ENCODE data around the gene RNF128. TPM values are rescaled to one million over a fixed set of nuclear protein-coding genes. Genes with fewer than 3 reads are reported as not detected.

RNF128 gene
- total RNA-seq, 2 donors from 2014 or later, result 0.55 to 0.78 TPM

- TF ChIP-seq, protein P1, sequence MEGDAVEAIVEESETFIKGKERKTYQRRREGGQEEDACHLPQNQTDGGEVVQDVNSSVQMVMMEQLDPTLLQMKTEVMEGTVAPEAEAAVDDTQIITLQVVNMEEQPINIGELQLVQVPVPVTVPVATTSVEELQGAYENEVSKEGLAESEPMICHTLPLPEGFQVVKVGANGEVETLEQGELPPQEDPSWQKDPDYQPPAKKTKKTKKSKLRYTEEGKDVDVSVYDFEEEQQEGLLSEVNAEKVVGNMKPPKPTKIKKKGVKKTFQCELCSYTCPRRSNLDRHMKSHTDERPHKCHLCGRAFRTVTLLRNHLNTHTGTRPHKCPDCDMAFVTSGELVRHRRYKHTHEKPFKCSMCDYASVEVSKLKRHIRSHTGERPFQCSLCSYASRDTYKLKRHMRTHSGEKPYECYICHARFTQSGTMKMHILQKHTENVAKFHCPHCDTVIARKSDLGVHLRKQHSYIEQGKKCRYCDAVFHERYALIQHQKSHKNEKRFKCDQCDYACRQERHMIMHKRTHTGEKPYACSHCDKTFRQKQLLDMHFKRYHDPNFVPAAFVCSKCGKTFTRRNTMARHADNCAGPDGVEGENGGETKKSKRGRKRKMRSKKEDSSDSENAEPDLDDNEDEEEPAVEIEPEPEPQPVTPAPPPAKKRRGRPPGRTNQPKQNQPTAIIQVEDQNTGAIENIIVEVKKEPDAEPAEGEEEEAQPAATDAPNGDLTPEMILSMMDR (IDR thresholded peaks at IDR 0.05), result no peak
- H3K4me3 ChIP-seq, result no peak overlapping the region
- DNase-seq (ENCODE audit: low spot score), result no peak
- H3K36me3 ChIP-seq, result no peaks in the 10 kb centered on the region
- H3K27ac ChIP-seq, result no peak overlapping the region
- no peaks in the 10 kb centered on the region for H3K9me3 ChIP-seq
- H3K4me1 ChIP-seq, result no peaks in the 10 kb centered on the region
- H3K27me3 ChIP-seq, result peaks cover 0 to 6% of the 10 kb centered on the region in 2 donors
Measured at GRCh38 chrX:106731590-106731989, 5.1 kb downstream of the RNF128 start.

DNA sequence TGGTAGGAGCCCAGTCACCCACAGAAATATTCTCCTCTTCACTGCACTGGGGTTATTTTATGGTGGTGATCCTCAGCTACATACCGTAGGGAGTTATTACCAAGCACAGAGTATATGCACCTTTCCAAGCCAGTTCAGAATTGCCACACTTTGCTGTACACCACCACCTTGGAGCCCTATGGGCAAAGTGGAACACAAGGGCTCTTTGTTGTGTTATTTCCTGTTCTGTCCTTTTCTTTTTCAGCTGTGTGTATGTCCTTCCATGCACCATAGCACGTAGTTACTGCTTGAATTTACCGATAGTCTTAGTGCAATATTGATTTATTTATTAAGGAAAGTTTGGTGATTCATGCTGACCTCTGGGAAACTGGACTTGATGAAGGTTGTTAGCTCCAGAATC lies 8.3 kb downstream of the RNF128 start:
- no peak for DNase-seq (ENCODE audit: low spot score)
- H3K9me3 ChIP-seq, result no peaks in the 10 kb centered on the region
- no peaks in the 10 kb centered on the region for H3K27me3 ChIP-seq
- H3K4me1 ChIP-seq, result no peaks in the 10 kb centered on the region
- H3K27ac ChIP-seq, result no peak overlapping the region
- H3K36me3 ChIP-seq, result no peaks in the 10 kb centered on the region
- TF ChIP-seq, protein P1 (IDR thresholded peaks at IDR 0.05), result no peak
- no peak overlapping the region for H3K4me3 ChIP-seq

DNA sequence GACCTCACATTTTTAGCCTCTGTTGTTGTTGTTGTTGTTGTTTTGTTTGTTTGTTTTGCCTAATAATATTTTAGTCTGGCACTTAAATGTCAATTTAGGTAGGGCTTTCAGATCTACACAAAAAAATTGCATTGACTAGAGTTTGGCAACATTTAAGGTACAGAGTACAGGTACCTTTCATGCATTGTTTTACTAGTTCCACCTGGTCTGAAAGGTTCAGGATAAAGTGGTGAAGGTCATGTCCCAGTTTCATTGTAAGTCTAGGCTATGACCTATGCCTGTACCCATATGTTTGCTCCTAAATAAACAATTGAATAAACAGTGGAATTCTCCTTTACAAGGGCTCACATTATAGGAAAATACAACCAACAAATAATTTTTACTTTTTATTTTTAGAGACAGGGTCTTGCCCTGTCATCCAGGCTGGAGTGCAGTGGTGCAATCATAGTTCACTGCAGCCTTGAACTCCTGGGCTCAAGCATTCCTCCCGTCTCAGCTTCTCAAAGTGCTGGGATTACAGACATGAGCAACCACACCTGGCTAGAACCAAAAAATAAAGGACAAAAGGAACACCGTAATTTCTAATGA lies 13.8 kb downstream of the RNF128 start:
- Histone ChIP-seq H3K27me3 (no peaks in the 10 kb centered on the region), H3K36me3 (no peaks in the 10 kb centered on the region), H3K4me3 (no peak overlapping the region), H3K4me1 (no peaks in the 10 kb centered on the region), H3K27ac (no peak overlapping the region), H3K9me3 (no peaks in the 10 kb centered on the region)
- TF ChIP-seq, protein P1 (IDR thresholded peaks at IDR 0.05), result no peak
- DNase-seq (ENCODE audit: low spot score), result no peak

DNA sequence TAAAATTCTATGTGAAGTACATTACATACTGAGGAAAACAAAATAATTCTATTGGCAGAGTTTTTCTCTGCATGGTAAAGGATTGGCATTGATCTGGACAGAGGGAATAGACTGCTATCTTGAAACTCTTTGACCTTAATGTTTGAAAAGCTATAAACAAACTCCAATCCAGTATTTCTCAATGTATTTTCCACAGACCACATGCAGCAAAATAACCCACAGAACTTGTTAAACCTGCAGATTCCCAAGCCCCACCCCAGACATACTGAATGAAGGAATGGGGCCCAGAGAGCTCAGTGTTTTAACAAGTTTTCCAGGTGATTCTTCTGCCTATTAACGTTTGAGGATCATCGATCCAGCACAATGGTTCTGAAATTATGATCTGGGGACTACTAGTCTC lies 15.7 kb downstream of the RNF128 start:
- TF ChIP-seq, protein P1 (IDR thresholded peaks at IDR 0.05), result no peak
- Histone ChIP-seq H3K27me3 (no peaks in the 10 kb centered on the region), H3K4me3 (no peak overlapping the region), H3K9me3 (no peaks in the 10 kb centered on the region), H3K4me1 (no peaks in the 10 kb centered on the region), H3K36me3 (no peaks in the 10 kb centered on the region), H3K27ac (no peak overlapping the region)
- DNase-seq (ENCODE audit: low spot score), result no peak

- H3K36me3 ChIP-seq, result no peaks in the 10 kb centered on the region
- H3K4me1 ChIP-seq, result no peaks in the 10 kb centered on the region
- no peak overlapping the region for H3K27ac ChIP-seq
- no peak for DNase-seq (ENCODE audit: low spot score)
- H3K27me3 ChIP-seq, result no peaks in the 10 kb centered on the region
- TF ChIP-seq, protein P1 (IDR thresholded peaks at IDR 0.05), result no peak
- H3K4me3 ChIP-seq, result no peak overlapping the region
- H3K9me3 ChIP-seq, result no peaks in the 10 kb centered on the region
Measured at GRCh38 chrX:106742805-106743204, 16.3 kb downstream of the RNF128 start.

GRCh38 chrX:106748377-106748776 lies 21.9 kb downstream of the RNF128 start:
- H3K4me1 ChIP-seq, result no peaks in the 10 kb centered on the region
- no peak for DNase-seq (ENCODE audit: low spot score)
- peaks cover 4 to 8% of the 10 kb centered on the region in 2 donors for H3K9me3 ChIP-seq

More at GRCh38 chrX:106748377-106748776, 21.9 kb downstream of the RNF128 start:
- Histone ChIP-seq H3K36me3 (no peaks in the 10 kb centered on the region), H3K27me3 (no peaks in the 10 kb centered on the region), H3K4me3 (no peak overlapping the region), H3K27ac (no peak overlapping the region)
- TF ChIP-seq, protein P1 (IDR thresholded peaks at IDR 0.05), result no peak
